HL-60 (cell line): ENCODE results near the gene KPNA1.
A peak's percentile ranks its signal among the peaks of the same experiment; 100 is the strongest.

Experiments used
- DNase-seq, 2 experiments: peaks; one replicate each; pipeline ENCODE4 v3.0.0-alpha.2; 2010 to 2020; ENCODE audit warnings: low read depth in 1 of 2, low spot score in 1 of 2
- H3K27ac ChIP-seq: fragments of 250-450 bp; sonication (Bioruptor Pico); replicated peaks from 2 replicates; pipeline ENCODE4 v1.5.1; 2020; ENCODE audit warnings: mild to moderate bottlenecking, moderate library complexity
- H3K27me3 ChIP-seq: fragments of 250-450 bp; sonication (Bioruptor Pico); 2 replicates; pipeline ENCODE4 v1.5.1; 2021; ENCODE audit warnings: mild to moderate bottlenecking, moderate library complexity; ENCODE audit not compliant: insufficient read depth, poor library complexity, severe bottlenecking
- H3K4me3 ChIP-seq: replicated peaks from 2 replicates; pipeline ENCODE4 v1.5.1; 2011; ENCODE audit warnings: mild to moderate bottlenecking, control low read depth, low read length; ENCODE audit not compliant: insufficient read depth
- CTCF ChIP-seq: IDR thresholded peaks from one replicate; pipeline ENCODE4 v1.5.1; 2011; ENCODE audit warnings: low read length, control low read depth, inconsistent platforms; ENCODE audit not compliant: insufficient read depth
- GABPA ChIP-seq: IDR thresholded peaks from 2 replicates; pipeline ENCODE4 v1.6.1; 2012; ENCODE audit warnings: low read depth
- POLR2AphosphoS5 ChIP-seq: IDR thresholded peaks from 2 replicates; pipeline ENCODE4 v1.6.1; 2012; ENCODE audit warnings: low read depth
- REST ChIP-seq: IDR thresholded peaks from 2 replicates; pipeline ENCODE4 v1.6.1; 2012; ENCODE audit warnings: low read depth; ENCODE audit not compliant: insufficient replicate concordance
- SPI1 ChIP-seq: IDR thresholded peaks from 2 replicates; pipeline ENCODE4 v1.6.1; 2012; ENCODE audit warnings: low read depth, mild to moderate bottlenecking, borderline replicate concordance

The KPNA1 gene

GRCh38 chr3:122410639-122411038 is 104.1 kb downstream of the KPNA1 start:
- H3K4me3 ChIP-seq: no peak overlapping the region
- no peak for TF ChIP-seq CTCF
- TF ChIP-seq REST: no peak
- H3K27me3 ChIP-seq: no peaks in the 10 kb centered on the region
- H3K27ac ChIP-seq: no peak overlapping the region
- no peak for DNase-seq

GRCh38 chr3:122410111-122410510 is 104.6 kb downstream of the KPNA1 start:
- peak overlapping the region; percentile 67 for H3K27ac ChIP-seq
- TF ChIP-seq GABPA (no peak), CTCF (no peak), SPI1 (no peak), POLR2AphosphoS5 (no peak), REST (no peak)

GRCh38 chr3:122409446-122409845 is 105.3 kb downstream of the KPNA1 start:
- peak in 1 of 2 experiments; percentile 42 for DNase-seq
- no peaks in the 10 kb centered on the region for H3K27me3 ChIP-seq
- TF ChIP-seq SPI1 (peak; percentile 30; the same call in 1 of the 2 replicates), POLR2AphosphoS5 (no peak)
- H3K27ac ChIP-seq: peak overlapping the region; percentile 67
- no peak overlapping the region for H3K4me3 ChIP-seq

More at GRCh38 chr3:122410111-122410510, 104.6 kb downstream of the KPNA1 start:
- Histone ChIP-seq H3K27me3 (no peaks in the 10 kb centered on the region), H3K4me3 (no peak overlapping the region)
- DNase-seq: no peak

GRCh38 chr3:122407946-122408345 is 106.8 kb downstream of the KPNA1 start:
- H3K27ac ChIP-seq: no peak overlapping the region
- no peak for DNase-seq
- TF ChIP-seq GABPA: no peak
- no peak for TF ChIP-seq SPI1
- TF ChIP-seq POLR2AphosphoS5: no peak
- TF ChIP-seq REST: no peak
- TF ChIP-seq CTCF: no peak

More at GRCh38 chr3:122407946-122408345, 106.8 kb downstream of the KPNA1 start:
- H3K27me3 ChIP-seq: no peaks in the 10 kb centered on the region
- H3K4me3 ChIP-seq: no peak overlapping the region
